Neutrophil (primary cell): ENCODE measurements around the gene PARD6B.
A peak's percentile ranks its signal among the peaks of the same experiment; 100 is the strongest.

ENCODE experiments used
- H3K27ac ChIP-seq: fragments of 200-600 bp; sonication (generic); 2 replicates; pipeline ENCODE4 v1.5.1; 2016; ENCODE audit warnings: mild to moderate bottlenecking, moderate library complexity
- H3K27me3 ChIP-seq: fragments of 200-600 bp; sonication (generic); 2 replicates; pipeline ENCODE4 v1.6.0; 2016; ENCODE audit warnings: mild to moderate bottlenecking
- H3K36me3 ChIP-seq: fragments of 200-600 bp; sonication (generic); 2 replicates; pipeline ENCODE4 v1.5.1; 2017
- H3K4me1 ChIP-seq, 2 experiments: fragments of 200-600 bp in 1 of 2; sonication (generic) in 1 of 2; 1 replicate in 1 of 2; 2 replicates in 1 of 2; pipeline versions ENCODE4 v1.5.1 to v1.6.1; 2013 to 2016; ENCODE audit warnings: low read depth in 1 of 2, low read length in 1 of 2, mild to moderate bottlenecking in 1 of 2, moderate library complexity in 1 of 2; ENCODE audit not compliant: control insufficient read depth in 1 of 2, insufficient read depth in 1 of 2
- H3K4me3 ChIP-seq, 2 experiments: fragments of 200-600 bp in 1 of 2; sonication (generic) in 1 of 2; 1 replicate in 1 of 2; 2 replicates in 1 of 2; pipeline ENCODE4 v1.5.1; 2013 to 2016; ENCODE audit warnings: low read depth in 1 of 2, low read length in 1 of 2, mild to moderate bottlenecking in 1 of 2, moderate library complexity in 1 of 2
- H3K9me3 ChIP-seq: fragments of 200-600 bp; sonication (generic); 2 replicates; pipeline ENCODE4 v1.5.1; 2016
- TF ChIP-seq, protein P1 (sequence below): fragments of 200-600 bp; sonication (generic); IDR thresholded peaks from 2 replicates; pipeline ENCODE4 v1.5.1; 2016; ENCODE audit warnings: antibody characterized with exemption

Gene PARD6B

DNA sequence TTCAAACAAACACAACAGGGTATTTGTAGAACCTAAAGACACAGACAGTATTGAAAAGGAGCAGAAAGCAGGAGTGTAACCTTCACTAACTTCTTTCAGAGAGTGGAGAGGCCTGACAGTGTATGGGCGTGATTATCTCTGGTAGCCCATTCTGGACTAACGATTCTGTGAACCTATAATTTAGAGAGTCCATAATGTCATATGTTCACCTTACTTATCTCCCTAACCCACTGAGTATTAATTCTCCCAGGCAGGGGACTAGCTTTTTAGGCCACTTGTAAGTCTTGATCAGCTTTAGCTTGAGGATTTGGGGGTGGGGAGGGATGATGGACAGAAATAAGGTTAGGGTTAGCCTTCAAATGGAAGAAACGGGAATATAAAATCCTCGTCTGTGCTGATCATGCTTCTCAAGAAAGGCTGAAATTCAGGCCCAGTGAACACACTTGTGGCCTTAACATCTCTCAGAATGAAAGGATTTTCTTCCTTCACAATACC lies 2.8 kb upstream of the PARD6B start:
- H3K4me3 ChIP-seq, result no peak overlapping the region
- H3K27me3 ChIP-seq, result no peaks in the 10 kb centered on the region
- TF ChIP-seq, protein P1, sequence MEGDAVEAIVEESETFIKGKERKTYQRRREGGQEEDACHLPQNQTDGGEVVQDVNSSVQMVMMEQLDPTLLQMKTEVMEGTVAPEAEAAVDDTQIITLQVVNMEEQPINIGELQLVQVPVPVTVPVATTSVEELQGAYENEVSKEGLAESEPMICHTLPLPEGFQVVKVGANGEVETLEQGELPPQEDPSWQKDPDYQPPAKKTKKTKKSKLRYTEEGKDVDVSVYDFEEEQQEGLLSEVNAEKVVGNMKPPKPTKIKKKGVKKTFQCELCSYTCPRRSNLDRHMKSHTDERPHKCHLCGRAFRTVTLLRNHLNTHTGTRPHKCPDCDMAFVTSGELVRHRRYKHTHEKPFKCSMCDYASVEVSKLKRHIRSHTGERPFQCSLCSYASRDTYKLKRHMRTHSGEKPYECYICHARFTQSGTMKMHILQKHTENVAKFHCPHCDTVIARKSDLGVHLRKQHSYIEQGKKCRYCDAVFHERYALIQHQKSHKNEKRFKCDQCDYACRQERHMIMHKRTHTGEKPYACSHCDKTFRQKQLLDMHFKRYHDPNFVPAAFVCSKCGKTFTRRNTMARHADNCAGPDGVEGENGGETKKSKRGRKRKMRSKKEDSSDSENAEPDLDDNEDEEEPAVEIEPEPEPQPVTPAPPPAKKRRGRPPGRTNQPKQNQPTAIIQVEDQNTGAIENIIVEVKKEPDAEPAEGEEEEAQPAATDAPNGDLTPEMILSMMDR, result no peak
- H3K4me1 ChIP-seq, result peaks cover 41 to 52% of the 10 kb centered on the region in 2 experiments
- no peaks in the 10 kb centered on the region for H3K9me3 ChIP-seq
- no peak overlapping the region for H3K27ac ChIP-seq
- H3K36me3 ChIP-seq, result peaks cover 3% of the 10 kb centered on the region

DNA sequence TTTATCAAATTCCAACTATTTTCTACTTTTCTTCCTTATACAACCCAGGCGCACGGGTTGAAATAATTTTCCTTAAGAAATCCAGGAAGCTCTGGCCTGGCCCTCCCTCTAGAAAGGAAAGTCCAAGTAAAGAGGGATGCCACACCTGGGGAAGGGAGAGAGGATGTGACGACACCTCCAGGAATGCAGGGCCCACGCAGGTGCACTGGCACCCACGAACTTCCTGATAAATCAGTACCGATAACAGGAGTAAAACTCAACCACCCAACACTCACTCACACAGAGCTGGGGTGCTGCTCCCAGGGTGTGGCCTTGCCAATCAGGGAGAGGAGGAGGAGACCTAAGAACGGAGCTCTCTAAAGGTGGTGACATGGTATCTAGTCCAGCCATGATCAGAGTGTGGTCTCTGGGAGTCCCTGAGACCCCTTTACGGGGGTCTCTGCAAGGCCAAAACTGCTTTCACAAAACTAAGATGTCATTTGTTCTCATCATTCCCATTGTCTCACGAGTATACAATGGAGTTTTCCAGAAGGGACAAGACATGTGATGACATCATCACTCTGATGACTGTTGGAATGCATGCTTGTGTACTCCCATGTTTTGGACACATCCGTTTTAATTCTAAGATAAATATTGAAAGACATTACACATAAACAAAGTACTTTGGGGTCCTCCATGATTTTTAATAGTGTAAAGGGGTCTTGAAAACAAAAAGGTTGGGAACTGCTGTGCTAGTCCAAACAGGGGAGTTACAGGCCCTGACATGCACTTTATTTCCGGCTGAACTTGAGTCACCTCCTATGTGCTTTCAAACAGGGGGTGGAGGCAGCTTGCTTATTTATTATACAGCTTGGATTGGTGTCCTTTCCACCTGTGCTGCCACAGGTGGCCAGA lies 2.2 kb upstream of the PARD6B start:
- H3K9me3 ChIP-seq, result no peaks in the 10 kb centered on the region
- peaks cover 3% of the 10 kb centered on the region for H3K36me3 ChIP-seq
- H3K4me1 ChIP-seq, result peaks cover 41 to 52% of the 10 kb centered on the region in 2 experiments
- H3K27ac ChIP-seq, result no peak overlapping the region
- no peaks in the 10 kb centered on the region for H3K27me3 ChIP-seq
- TF ChIP-seq, protein P1, result no peak
- H3K4me3 ChIP-seq, result no peak overlapping the region

DNA sequence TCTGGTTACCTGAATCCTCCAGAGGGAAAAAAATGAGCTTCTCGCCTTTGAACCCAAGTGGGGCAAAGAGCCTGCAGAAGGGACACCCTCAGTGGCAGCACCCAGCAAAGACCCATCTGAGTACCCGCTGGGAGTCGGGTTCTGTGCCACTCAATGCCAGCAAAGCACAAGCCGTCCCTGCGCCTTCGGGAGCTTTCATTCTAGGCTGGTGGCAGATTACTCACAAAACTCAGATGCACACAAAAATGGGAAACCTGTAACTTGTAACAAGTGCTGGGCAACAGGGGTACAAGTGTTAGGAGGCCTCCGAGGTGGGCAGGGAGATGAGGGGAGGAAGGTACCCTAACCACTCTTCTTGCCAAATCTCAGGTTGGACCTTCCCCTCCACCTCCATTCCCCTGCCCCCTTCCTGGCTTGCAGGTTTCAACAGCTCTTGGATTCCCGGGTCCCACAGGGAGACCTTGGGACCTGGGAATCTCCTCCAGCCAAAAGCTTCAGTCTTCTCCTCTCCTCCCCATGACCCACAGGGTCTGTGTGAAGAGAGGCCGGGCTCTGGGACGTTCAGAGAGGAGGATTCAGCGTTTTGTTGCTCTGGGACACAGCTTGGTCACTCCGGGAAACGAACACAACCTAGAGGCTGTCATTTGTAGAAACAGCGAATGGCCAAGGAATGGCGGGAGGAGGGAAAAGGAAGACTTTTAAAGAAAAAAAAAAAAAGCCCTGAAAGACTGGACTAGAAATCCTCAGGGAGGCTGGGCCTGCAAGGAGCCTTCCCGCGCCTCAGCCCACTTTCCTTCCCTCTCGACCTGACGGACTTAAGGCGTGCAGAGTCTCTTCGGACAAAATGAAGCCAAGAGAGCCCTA lies 1.2 kb upstream of the PARD6B start:
- Histone ChIP-seq H3K36me3 (peaks cover 3% of the 10 kb centered on the region), H3K9me3 (no peaks in the 10 kb centered on the region), H3K4me1 (peaks cover 41 to 52% of the 10 kb centered on the region in 2 experiments), H3K27ac (peak overlapping the region; percentile 80), H3K4me3 (peak overlapping the region; percentile 87 to 99), H3K27me3 (no peaks in the 10 kb centered on the region)
- TF ChIP-seq, protein P1, result no peak

DNA sequence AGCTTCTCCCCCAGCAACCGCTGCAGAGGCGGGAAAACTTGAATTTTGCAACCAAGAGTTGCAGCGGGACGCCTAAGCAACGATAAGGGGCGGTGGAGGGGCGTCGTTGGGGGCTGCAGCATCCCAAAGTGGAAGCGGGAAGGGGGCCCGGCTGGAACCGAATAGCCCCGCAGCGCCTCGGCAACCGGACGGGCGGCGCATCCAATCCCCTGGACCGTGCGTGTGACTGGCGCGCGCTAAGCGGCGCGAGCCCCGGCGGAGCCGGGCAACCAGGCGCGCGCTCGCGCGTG lies 670 bp upstream of the PARD6B start:
- Histone ChIP-seq H3K4me3 (peak overlapping the region; percentile 87 to 99), H3K27ac (peak overlapping the region; percentile 80)
- TF ChIP-seq, protein P1, result no peak

DNA sequence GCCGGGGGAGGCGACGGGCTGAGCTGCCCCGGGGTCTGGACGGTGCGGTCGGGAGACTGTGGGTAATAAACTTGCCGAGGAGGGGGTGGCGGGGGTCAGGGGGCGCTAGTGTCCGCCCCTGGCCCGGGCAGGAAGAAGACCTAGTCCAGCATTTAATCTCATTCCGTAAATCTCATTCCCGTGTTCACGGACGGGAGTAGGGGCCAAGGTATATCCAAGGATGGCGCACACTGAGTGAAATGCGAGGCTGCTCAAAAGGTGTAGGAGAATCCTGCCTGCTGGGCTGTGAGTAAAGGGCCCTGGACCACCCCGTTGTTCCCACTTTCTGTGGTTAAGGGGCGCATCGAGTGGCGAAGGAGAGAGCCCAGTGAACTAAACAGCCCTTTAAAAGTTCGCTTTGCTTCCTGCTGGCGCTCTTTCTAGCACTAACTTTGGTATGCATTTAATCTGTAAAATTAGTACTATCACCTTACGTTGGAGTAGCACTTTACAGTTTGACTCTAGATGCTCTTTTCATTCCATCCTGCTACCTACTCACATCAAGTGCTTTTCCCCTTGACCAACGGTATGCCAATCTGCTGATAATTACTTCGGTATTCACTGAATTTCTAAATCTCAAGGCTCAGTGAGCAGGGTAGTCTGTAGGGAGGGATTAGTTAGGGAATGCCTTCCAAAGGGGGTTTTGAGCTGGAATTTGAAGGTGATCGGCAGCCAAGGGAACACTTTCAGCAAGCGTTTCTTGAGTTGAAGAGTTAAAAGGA lies 730 bp downstream of the PARD6B start:
- H3K9me3 ChIP-seq, result no peaks in the 10 kb centered on the region
- H3K36me3 ChIP-seq, result peaks cover 3% of the 10 kb centered on the region
- TF ChIP-seq, protein P1, result no peak
- peak overlapping the region; percentile 87 to 99 for H3K4me3 ChIP-seq
- no peaks in the 10 kb centered on the region for H3K27me3 ChIP-seq
- H3K27ac ChIP-seq, result peak overlapping the region; percentile 80
- H3K4me1 ChIP-seq, result peaks cover 40 to 48% of the 10 kb centered on the region in 2 experiments

More for the DNA sequence above, 670 bp upstream of the PARD6B start:
- H3K27me3 ChIP-seq, result no peaks in the 10 kb centered on the region
- H3K9me3 ChIP-seq, result no peaks in the 10 kb centered on the region
- H3K36me3 ChIP-seq, result peaks cover 3% of the 10 kb centered on the region
- H3K4me1 ChIP-seq, result peaks cover 41 to 52% of the 10 kb centered on the region in 2 experiments
